NCI-H1436 treated with DMSO at 0.1 percent for 48 hours (cell line): Measurements from ENCODE around the gene GPR55.

Experiments used
- DNase-seq: peaks from one replicate; lab custom pipeline; 2025; lab: John Stamatoyannopoulos, UW

GPR55 gene

DNA sequence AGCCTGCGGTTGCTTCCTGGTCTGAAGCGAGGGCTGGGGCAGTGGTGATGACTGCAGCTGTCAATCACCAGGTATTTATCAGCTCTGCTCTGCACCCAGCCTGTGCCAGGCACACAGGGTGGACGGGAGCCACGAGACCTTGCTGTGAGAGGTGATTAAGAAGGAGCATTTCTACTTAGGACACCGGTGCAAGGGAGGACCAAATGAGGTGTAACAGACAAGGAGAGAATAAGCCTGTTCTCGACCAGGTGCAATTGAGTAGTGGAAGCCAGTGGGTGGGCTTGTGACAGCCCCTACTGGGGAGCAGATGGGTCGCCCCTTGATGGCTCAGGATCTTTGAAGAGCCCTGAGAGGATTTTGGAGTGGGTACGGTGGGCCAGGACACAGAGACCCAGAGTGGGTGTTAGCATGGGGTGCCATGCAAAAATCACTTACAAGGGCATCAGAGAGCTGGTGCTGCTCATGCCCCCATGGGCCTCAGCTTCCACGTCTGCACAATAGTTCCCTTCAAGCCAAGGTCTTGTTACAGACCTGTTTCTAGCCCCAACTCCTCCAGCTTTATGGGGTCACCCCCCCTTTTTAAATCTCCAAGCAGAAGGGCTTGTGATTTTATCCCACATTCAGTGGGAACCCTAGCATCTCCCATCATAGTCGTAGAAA is 24.6 kb downstream of the GPR55 start:
- no peak for DNase-seq

- DNase-seq: no peak
These were observed 25.3 kb downstream of the GPR55 start for GRCh38 chr2:230899786-230900185.

- DNase-seq: no peak
These were observed 25.8 kb downstream of the GPR55 start for GRCh38 chr2:230899287-230899686.

GRCh38 chr2:230898713-230899091 is 26.3 kb downstream of the GPR55 start:
- no peak for DNase-seq

GRCh38 chr2:230898016-230898712 is 26.9 kb downstream of the GPR55 start:
- no peak for DNase-seq

DNA sequence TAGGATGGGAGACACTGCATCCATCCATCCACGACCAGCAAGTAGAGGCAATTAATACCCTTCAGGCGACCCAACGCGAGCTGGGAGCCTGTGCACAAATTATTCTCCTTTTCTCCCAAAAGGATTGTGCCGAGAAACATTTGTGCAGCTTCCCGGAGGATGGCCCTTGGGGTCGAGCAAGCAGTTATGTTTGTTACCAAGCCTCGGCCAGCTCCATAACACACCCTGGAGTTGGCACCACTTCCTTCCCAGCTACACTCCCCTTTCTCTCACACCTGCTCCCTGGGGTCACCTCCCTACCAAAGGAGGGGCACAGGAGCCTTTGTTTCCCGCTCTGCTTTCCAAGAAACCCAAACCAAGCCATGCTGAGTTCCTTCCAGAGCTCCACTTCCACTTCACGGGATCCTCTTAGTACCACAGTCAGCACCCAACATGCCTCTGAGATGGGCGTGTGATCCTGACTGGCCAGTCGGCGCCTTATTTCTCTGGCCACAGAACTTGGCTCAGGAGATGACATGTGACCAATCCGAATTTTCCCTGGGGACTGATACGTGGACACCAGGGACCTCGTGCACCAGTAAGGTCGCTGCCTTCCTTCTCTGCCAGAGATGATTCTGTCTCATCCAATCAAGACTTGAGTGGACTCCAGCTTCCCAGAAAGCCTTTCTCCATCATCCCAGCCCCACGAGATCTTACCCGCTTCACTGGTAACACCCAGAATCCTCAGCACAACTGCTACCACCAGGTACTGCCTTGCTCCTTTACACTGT is 28.5 kb downstream of the GPR55 start:
- no peak for DNase-seq

DNA sequence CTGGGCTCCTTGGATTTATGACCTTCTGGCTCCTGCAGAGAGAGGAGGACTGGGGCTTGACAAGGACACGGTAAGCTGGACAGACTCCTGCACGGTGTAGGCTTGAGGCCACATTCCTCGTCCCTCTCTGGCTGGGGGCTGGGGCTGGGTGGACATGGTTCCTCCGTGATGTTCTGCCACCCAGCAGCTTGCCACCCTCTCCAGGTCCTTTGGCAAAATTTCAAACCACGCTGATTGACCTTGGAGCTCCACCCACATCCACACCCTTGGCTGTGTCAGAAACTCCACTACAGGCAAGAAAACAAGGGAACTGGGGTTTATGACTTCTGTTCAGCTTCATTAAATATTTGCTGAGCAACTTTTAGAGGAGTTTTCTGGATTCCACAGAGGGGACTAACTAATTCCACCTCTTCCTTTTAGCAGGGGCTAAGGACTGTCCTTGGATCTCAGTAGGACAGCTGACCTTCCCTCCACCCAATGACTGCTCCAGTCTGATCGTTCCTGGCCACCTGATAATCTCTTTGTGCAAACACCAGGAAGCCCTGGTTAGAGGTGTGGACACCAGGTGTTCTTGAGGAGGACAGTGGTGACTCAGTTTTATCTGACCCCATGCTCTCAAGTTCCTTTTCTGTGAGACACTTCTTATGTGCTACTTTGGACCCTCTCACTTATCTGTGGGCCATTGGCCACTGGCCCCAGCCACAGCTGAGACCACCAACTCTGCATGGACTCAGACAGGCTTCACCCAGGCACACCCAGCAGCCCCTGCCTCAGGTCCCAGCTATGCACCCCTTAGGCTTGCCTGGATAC is 29.3 kb downstream of the GPR55 start:
- no peak for DNase-seq

DNA sequence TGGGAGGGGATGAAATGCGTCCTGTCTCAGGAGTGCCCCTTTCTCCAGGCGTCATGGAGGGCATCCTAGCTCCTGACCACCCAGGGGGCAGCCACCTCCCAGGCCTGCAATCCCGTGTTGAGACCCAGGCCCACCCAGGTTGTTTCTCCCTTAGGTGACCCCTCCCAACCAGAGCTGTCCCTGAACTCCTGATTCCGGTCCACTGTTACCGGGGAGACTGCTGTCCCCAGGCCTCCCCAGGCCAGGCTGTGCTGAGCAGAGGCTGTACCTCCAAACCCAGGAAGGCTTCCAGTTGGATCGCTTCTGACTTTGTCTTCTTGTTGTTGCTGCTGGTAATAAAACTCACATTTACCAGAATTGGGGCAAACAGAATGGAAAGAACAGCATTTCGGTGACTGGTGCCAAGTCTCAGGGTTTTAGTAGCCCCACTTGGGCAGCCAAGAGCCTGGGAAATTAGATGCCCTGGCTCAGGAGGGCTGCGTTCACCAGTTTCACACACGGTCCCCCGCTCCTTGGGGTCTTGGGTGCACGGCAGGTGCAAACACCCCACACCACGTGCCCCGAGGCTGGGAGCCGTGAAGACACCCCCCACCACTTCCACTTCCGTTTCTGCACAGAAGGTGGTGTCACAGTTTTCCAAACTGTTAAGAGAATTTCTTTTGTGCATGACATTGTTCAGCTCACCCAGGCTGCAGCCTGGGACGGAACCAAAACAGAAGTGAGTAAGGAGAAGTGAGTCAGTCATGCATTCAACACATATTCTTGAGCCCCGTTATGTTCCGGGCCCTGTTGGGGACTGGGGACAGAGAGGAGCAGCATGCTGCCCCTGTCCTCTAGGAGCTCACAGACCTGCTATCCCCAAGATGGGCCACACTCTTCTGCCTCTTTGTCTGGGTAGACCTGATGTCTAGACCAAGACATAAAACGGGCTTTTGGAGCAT is 30.9 kb downstream of the GPR55 start:
- DNase-seq: no peak

- no peak for DNase-seq
These were observed 31.7 kb downstream of the GPR55 start for GRCh38 chr2:230893338-230893737.

DNA sequence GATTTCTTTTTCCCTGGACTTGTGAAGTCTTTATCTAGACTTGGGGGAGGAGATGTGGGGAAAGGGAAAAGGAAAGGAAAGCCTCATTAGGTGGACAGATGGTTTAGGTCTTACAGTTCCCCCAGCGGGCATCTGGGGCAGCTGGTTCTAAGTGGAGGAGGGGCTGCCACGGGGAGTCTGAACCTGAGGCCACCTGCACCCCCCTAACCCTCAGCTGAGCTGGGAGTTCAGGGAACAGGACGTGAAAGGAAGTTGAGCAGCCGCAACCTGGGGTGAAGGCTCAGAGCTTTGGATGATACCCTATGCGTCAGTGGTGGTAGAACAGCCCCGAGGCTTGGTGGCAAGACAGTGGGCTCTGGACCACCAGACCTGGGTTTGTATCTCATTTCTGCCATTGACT is 33.5 kb downstream of the GPR55 start:
- no peak for DNase-seq

GRCh38 chr2:230891064-230891463 is 34.0 kb downstream of the GPR55 start:
- no peak for DNase-seq

GRCh38 chr2:230890646-230891045 is 34.4 kb downstream of the GPR55 start:
- DNase-seq: no peak

DNA sequence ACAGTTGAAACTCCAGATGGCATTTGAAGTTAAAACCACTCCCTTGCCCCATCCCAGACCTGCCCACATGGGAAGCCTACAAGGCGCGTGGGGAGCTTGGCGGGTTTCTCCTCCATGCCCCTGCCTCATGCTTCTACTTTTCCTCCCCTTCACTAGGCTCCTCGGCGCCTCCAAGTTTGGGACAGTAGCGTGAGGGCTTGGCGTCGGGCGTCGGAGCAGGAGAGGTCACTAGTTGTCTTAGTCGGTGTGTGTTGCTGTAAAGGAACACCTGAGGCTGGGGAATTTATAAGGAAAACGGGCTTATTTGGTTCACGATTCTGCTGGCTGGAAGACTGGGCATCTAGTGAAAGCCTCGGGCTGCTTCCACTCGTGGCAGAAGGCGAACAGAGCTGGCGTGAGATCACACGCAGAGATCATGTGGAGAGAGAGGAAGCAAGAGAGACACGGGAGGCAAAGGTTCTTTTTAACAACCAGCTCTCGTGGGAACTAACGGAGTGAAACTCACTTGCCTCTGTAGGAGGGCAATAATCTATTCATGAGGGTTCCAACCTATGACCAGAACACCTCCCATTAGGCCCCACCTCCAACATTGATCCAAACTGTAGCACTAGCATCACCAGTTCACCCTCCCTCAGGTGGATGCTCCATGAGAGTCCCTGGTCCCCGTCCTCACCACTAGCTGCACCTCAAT is 35.0 kb downstream of the GPR55 start:
- DNase-seq: no peak

GRCh38 chr2:230888824-230889400 is 36.1 kb downstream of the GPR55 start:
- DNase-seq: no peak

GRCh38 chr2:230887342-230887741 is 37.7 kb downstream of the GPR55 start:
- no peak for DNase-seq

- no peak for DNase-seq
These were observed 38.4 kb downstream of the GPR55 start for GRCh38 chr2:230886671-230887071.

DNA sequence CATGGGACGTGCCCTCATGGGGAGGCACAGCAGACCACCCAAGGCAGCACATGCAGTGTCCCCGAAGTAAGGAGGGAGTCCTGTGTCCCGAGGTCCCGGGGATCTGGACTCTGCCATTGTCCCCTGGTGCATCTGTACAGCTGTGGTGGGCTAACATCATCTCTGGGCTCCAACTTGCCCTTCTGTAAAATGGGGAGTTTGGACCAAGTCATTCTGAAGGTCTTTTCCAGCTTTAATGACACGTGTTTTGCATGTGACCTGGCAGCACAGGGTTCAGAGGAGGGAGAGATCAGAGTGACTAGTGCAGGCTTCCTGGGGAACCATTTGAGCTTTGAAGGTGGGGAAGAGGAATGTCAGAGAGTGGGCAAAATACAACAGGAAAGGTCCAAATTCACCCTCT is 38.8 kb downstream of the GPR55 start:
- DNase-seq: no peak

- no peak for DNase-seq
These were observed 39.4 kb downstream of the GPR55 start for GRCh38 chr2:230885463-230886130.

DNA sequence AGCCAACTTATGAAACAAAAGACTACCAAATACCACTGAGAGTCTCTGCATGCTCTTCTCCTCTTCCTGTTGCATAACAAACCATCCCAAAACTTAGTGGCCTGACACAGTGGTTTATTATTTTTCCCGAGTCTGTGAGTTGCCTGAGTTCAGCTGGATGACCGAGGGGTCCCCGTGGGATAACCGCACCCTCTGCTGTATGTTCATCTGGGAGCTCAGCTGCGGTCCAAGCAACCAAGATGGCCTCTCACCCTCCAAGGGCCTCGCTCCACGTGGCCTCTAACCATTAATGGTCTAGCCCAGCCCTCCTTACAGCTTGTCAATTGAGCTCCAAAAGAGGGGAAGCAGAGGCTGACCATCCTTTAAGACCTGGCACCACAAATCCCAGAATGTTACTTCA is 43.2 kb downstream of the GPR55 start:
- no peak for DNase-seq

- DNase-seq: no peak
These were observed 45.2 kb downstream of the GPR55 start for GRCh38 chr2:230879891-230880290.
